Mesenchymal stem cell (in vitro differentiated cells and primary cell): ENCODE data around the gene KANK2.
"Not testable (repeated sequence)": the region's sequence is repeated elsewhere in the genome, so short reads cannot be mapped to it uniquely, and the experiment has no call there.

Experiments
- DNase-seq: peaks from one replicate; pipeline ENCODE4 v3.0.0-alpha.2; 2013
- H2AFZ ChIP-seq: one replicate; pipeline ENCODE4 v1.6.1; 2013; ENCODE audit warnings: low read depth, mild to moderate bottlenecking, control low read depth, inconsistent platforms, low read length, moderate library complexity
- H2AK5ac ChIP-seq: 2 replicates; pipeline ENCODE4 v1.6.1; 2013; ENCODE audit warnings: low read length, moderate library complexity, mild to moderate bottlenecking, inconsistent platforms; ENCODE audit not compliant: severe bottlenecking
- H2BK120ac ChIP-seq: one replicate; pipeline ENCODE4 v1.6.1; 2013; ENCODE audit warnings: low read depth, mild to moderate bottlenecking, inconsistent platforms, low read length, moderate library complexity
- H2BK12ac ChIP-seq, 2 experiments: one replicate each; pipeline ENCODE4 v1.6.1; 2013; ENCODE audit warnings: inconsistent platforms in 2 of 2, low read length in 2 of 2, mild to moderate bottlenecking in 2 of 2, moderate library complexity in 2 of 2, control low read depth in 1 of 2
- H2BK15ac ChIP-seq: one replicate; pipeline ENCODE4 v1.6.1; 2013; ENCODE audit warnings: mild to moderate bottlenecking, low read depth, inconsistent platforms; ENCODE audit not compliant: poor library complexity, severe bottlenecking
- H2BK5ac ChIP-seq: 2 replicates; pipeline ENCODE4 v1.6.1; 2013; ENCODE audit warnings: low read depth, mild to moderate bottlenecking, low read length, control low read depth, inconsistent platforms; ENCODE audit not compliant: poor library complexity, severe bottlenecking
- H3K14ac ChIP-seq, 2 experiments: one replicate each; pipeline ENCODE4 v1.6.1; 2013; ENCODE audit warnings: inconsistent platforms in 2 of 2, low read length in 2 of 2, control low read depth in 1 of 2, mild to moderate bottlenecking in 1 of 2, moderate library complexity in 1 of 2
- H3K18ac ChIP-seq, 2 experiments: one replicate each; pipeline ENCODE4 v1.6.1; 2013; ENCODE audit warnings: inconsistent platforms in 2 of 2, low read length in 2 of 2, control low read depth in 1 of 2, low read depth in 1 of 2, mild to moderate bottlenecking in 1 of 2
- H3K23ac ChIP-seq, 2 experiments: one replicate each; pipeline ENCODE4 v1.6.1; 2013; ENCODE audit warnings: inconsistent platforms in 2 of 2, low read length in 2 of 2, mild to moderate bottlenecking in 2 of 2, moderate library complexity in 2 of 2, control low read depth in 1 of 2
- H3K27ac ChIP-seq: 2 replicates; pipeline ENCODE4 v1.5.1; 2013; ENCODE audit warnings: mild to moderate bottlenecking, moderate library complexity, low read length, control low read depth, inconsistent platforms; ENCODE audit not compliant: poor library complexity, severe bottlenecking
- H3K27me3 ChIP-seq, 2 experiments: 2 replicates each; pipeline versions ENCODE4 v1.6.1 to v1.7.0; 2013; ENCODE audit warnings: low read length in 2 of 2, mild to moderate bottlenecking in 2 of 2, moderate library complexity in 2 of 2, control low read depth in 1 of 2, inconsistent platforms in 1 of 2; ENCODE audit not compliant: control insufficient read depth in 1 of 2, insufficient read depth in 1 of 2
- H3K36me3 ChIP-seq, 2 experiments: 2 replicates each; pipeline versions ENCODE4 v1.6.1 to v1.7.0; 2013; ENCODE audit warnings: low read length in 2 of 2, control low read depth in 1 of 2, inconsistent platforms in 1 of 2, low read depth in 1 of 2, mild to moderate bottlenecking in 1 of 2; ENCODE audit not compliant: insufficient read depth in 2 of 2, control insufficient read depth in 1 of 2
- H3K4ac ChIP-seq, 2 experiments: one replicate each; pipeline ENCODE4 v1.6.1; 2013; ENCODE audit warnings: inconsistent platforms in 2 of 2, low read length in 2 of 2, mild to moderate bottlenecking in 2 of 2, moderate library complexity in 2 of 2, control low read depth in 1 of 2, low read depth in 1 of 2
- H3K4me1 ChIP-seq: 2 replicates; pipeline ENCODE4 v1.6.1; 2013; ENCODE audit warnings: low read depth, low read length, control low read depth; ENCODE audit not compliant: control insufficient read depth, insufficient read depth
- H3K4me2 ChIP-seq: 2 replicates; pipeline ENCODE4 v1.6.1; 2013; ENCODE audit warnings: low read length, mild to moderate bottlenecking, inconsistent platforms; ENCODE audit not compliant: poor library complexity, severe bottlenecking
- H3K4me3 ChIP-seq, 2 experiments: 2 replicates each; pipeline versions ENCODE4 v1.5.1 to v1.7.0; 2013; ENCODE audit warnings: low read length in 2 of 2, mild to moderate bottlenecking in 2 of 2, control low read depth in 1 of 2, low read depth in 1 of 2; ENCODE audit not compliant: insufficient read depth in 1 of 2
- H3K79me1 ChIP-seq: replicated peaks from 2 replicates; pipeline ENCODE4 v1.6.1; 2013; ENCODE audit warnings: mild to moderate bottlenecking, control low read depth, low read length, inconsistent platforms; ENCODE audit not compliant: poor library complexity, severe bottlenecking
- H3K9ac ChIP-seq: 2 replicates; pipeline ENCODE4 v1.7.0; 2013; ENCODE audit warnings: mild to moderate bottlenecking, low read length, moderate library complexity
- H3K9me3 ChIP-seq: 2 replicates; pipeline ENCODE4 v1.7.0; 2013; ENCODE audit warnings: mild to moderate bottlenecking, low read length; ENCODE audit not compliant: control insufficient read depth
- H4K8ac ChIP-seq: one replicate; pipeline ENCODE4 v1.6.1; 2013; ENCODE audit warnings: inconsistent platforms, mild to moderate bottlenecking, low read length, moderate library complexity
- H4K91ac ChIP-seq: one replicate; pipeline ENCODE4 v1.6.1; 2013; ENCODE audit warnings: mild to moderate bottlenecking, low read length, inconsistent platforms
- WGBS: methylation state at CpG from one replicate; pipeline ENCODE4 v1.1.7; 2013; ENCODE audit warnings: mixed read lengths; 5-methylcytosine and 5-hydroxymethylcytosine counted together

KANK2 gene

DNA sequence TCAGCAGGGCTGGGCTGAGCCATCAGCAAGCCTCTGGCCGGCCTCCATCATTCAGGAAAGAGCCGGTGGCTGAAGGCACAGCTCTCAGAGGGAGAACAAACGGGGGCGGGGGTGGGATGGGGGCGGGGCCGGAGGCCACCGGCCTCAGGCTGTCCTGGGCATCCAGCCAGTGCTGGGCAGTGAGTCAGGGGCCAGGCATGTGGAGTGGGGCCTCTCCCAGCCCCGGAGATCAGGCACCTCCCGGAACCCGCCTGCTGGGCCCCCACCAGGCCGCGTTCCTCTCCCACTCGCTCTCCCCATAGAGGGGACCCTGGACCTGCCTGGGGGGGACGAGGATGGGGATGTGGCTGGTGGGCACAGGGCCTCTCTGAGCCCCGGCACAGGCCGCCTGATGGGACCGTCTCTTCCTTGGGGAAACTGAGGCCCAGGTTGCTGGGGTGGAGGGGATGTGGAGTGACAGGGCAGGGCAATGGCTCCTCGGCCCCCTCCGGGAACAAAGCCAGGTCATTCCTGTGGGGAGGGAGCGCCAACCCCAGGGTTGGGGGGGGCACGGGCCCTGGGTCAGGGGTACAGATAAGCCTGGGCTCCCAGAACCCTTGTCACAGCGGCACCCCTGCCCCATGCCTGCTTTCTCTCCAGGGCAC, 54.7 kb downstream of the KANK2 start:
- Histone ChIP-seq H3K14ac (peak overlapping the region in 1 of 2 experiments; percentile 94), H2AK5ac (peak overlapping the region; percentile 99), H3K4me1 (peaks cover 50% of the 10 kb centered on the region), H3K23ac (peak overlapping the region; percentile 90 to 97), H2AFZ (peak overlapping the region; percentile 68), H3K18ac (peak overlapping the region; percentile 96 to 100), H3K4me2 (peak overlapping the region; percentile 53), H2BK12ac (peak overlapping the region; percentile 99 to 100), H3K27me3 (no peaks in the 10 kb centered on the region), H2BK5ac (peak overlapping the region; percentile 100), H2BK15ac (peak overlapping the region; percentile 100), H3K4me3 (peak overlapping the region in 1 of 2 experiments; percentile 30), H3K27ac (peak overlapping the region; percentile 100), H4K91ac (peak overlapping the region; percentile 100), H3K9ac (peak overlapping the region; percentile 90), H3K36me3 (peaks cover 0 to 13% of the 10 kb centered on the region in 2 experiments), H3K4ac (peak overlapping the region; percentile 91 to 100), H3K9me3 (peaks cover 7% of the 10 kb centered on the region), H4K8ac (peak overlapping the region; percentile 100), H3K79me1 (peaks cover 1% of the 10 kb centered on the region), H2BK120ac (peak overlapping the region; percentile 100)
- whole genome bisulfite sequencing, result 4% methylated on average over 16 of the region's 22 CpGs
- peak; percentile 96 for DNase-seq

DNA sequence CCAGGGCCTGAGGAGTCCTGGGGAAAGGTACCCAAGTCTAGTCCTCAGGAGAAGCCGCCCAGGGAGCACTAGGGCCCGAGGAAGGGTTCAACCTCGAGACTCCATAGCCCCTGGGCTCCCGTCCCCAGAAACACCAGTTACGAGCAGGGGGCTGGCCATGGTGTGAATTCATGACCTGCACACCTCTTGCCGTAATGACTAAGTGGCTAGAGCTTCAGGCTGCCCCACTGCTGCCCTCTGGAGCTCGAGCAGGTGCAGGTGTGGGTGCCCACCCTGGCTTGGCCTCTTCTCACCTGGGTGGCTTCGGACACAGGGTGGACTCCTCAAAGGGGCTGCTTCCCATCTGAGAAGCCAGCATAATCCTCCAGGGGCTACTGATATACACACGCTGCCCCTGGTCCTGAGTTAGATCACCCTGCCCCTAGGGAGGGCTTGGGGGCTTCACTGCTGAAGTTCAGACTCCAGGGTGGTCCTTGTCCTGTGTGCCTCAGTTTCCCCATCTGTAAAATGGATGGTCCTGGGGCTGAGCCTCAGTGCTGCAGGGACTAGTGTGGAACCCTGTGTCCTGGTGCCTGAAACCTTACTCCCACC, 55.3 kb downstream of the KANK2 start:
- peak overlapping the region; percentile 93 for H3K27ac ChIP-seq
- WGBS, result 62% methylated on average over 9 of the region's 9 CpGs

GRCh38 chr19:11140896-11141295, 56.4 kb downstream of the KANK2 start:
- Histone ChIP-seq H4K91ac (no peak overlapping the region), H3K79me1 (peaks cover 1% of the 10 kb centered on the region), H2BK12ac (peak overlapping the region; percentile 79 to 91), H2AFZ (no peak overlapping the region), H3K27me3 (no peaks in the 10 kb centered on the region), H2BK5ac (no peak overlapping the region), H3K18ac (peak overlapping the region; percentile 61 to 64), H3K9ac (no peak overlapping the region), H3K27ac (no peak overlapping the region), H3K23ac (no peak overlapping the region), H3K4me3 (no peak overlapping the region), H3K9me3 (peaks cover 7% of the 10 kb centered on the region), H3K14ac (no peak overlapping the region), H2BK15ac (peak overlapping the region; percentile 71), H3K4ac (peak overlapping the region in 1 of 2 experiments; percentile 54), H3K4me2 (no peak overlapping the region), H3K36me3 (peaks cover 0 to 9% of the 10 kb centered on the region in 2 experiments), H4K8ac (no peak overlapping the region), H2AK5ac (peak overlapping the region; percentile 47), H2BK120ac (peak overlapping the region; percentile 64), H3K4me1 (peaks cover 57% of the 10 kb centered on the region)
- no peak for DNase-seq
- WGBS, result 94% methylated on average over 9 of the region's 9 CpGs

More for the DNA sequence above, 55.3 kb downstream of the KANK2 start:
- H3K4me1 ChIP-seq, result peaks cover 53% of the 10 kb centered on the region
- H4K91ac ChIP-seq, result peak overlapping the region; percentile 100
- peaks cover 1% of the 10 kb centered on the region for H3K79me1 ChIP-seq
- no peak overlapping the region for H3K14ac ChIP-seq
- no peak overlapping the region for H3K23ac ChIP-seq
- peak; percentile 10 for DNase-seq
- peak overlapping the region; percentile 69 for H3K9ac ChIP-seq
- H3K27me3 ChIP-seq, result no peaks in the 10 kb centered on the region
- peak overlapping the region; percentile 100 for H2BK15ac ChIP-seq
- peak overlapping the region; percentile 95 for H2AK5ac ChIP-seq
- peak overlapping the region; percentile 91 for H3K18ac ChIP-seq
- peak overlapping the region; percentile 96 for H2BK120ac ChIP-seq
- H2BK12ac ChIP-seq, result peak overlapping the region; percentile 99 to 100
- peak overlapping the region in 1 of 2 experiments; percentile 30 for H3K4me3 ChIP-seq
- H3K36me3 ChIP-seq, result peaks cover 0 to 12% of the 10 kb centered on the region in 2 experiments
- H3K4me2 ChIP-seq, result peak overlapping the region; percentile 33
- H2BK5ac ChIP-seq, result peak overlapping the region; percentile 63
- H2AFZ ChIP-seq, result no peak overlapping the region
- H3K9me3 ChIP-seq, result peaks cover 7% of the 10 kb centered on the region
- H3K4ac ChIP-seq, result peak overlapping the region; percentile 91 to 99
- peak overlapping the region; percentile 89 for H4K8ac ChIP-seq

GRCh38 chr19:11140023-11140538, 57.3 kb downstream of the KANK2 start:
- H3K9ac ChIP-seq, result peak overlapping the region; percentile 87
- H3K9me3 ChIP-seq, H3K79me1 ChIP-seq, H3K14ac ChIP-seq, H3K4me3 ChIP-seq, H3K4me2 ChIP-seq, H3K23ac ChIP-seq, H3K36me3 ChIP-seq, DNase-seq, H2BK5ac ChIP-seq, H3K27me3 ChIP-seq, H2AFZ ChIP-seq, H4K8ac ChIP-seq, H3K4ac ChIP-seq: not testable (repeated sequence)
- H2AK5ac ChIP-seq, result peak overlapping the region; percentile 71
- H3K4me1 ChIP-seq, result peaks cover 57% of the 10 kb centered on the region
- H2BK120ac ChIP-seq, result peak overlapping the region; percentile 83
- H2BK15ac ChIP-seq, result peak overlapping the region; percentile 99
- peak overlapping the region; percentile 93 for H3K27ac ChIP-seq
- peak overlapping the region; percentile 71 to 88 for H3K18ac ChIP-seq
- H4K91ac ChIP-seq, result peak overlapping the region; percentile 81
- WGBS, result 97% methylated on average over 10 of the region's 10 CpGs
- H2BK12ac ChIP-seq, result peak overlapping the region; percentile 29 to 99
